Smooth muscle cell (in vitro differentiated cells): ENCODE results near the gene ATP2B2. TPM values are rescaled to one million over a fixed set of nuclear protein-coding genes. Genes with fewer than 3 reads are reported as not detected.

Experiments
- DNase-seq: peaks from one replicate; lab custom pipeline; 2025; ENCODE audit not compliant: unreplicated experiment; lab: John Stamatoyannopoulos, UW
- H2AFZ ChIP-seq: fragments of 200-600 bp; sonication (generic); 2 replicates; pipeline ENCODE4 v1.6.0; 2016; ENCODE audit warnings: antibody characterized with exemption, low read depth, mild to moderate bottlenecking
- H3F3A ChIP-seq: fragments of 200-600 bp; sonication (generic); 2 replicates; pipeline ENCODE4 v1.6.0; 2017; ENCODE audit warnings: antibody characterized with exemption, low read depth
- H3K27ac ChIP-seq: fragments of 200-600 bp; sonication (generic); 2 replicates; pipeline ENCODE4 v1.5.1; 2016; ENCODE audit warnings: low read depth, mild to moderate bottlenecking
- H3K27me3 ChIP-seq: fragments of 200-600 bp; sonication (generic); 2 replicates; pipeline ENCODE4 v1.6.1; 2016; ENCODE audit warnings: low read depth, mild to moderate bottlenecking
- H3K36me3 ChIP-seq: fragments of 200-600 bp; sonication (generic); 2 replicates; pipeline ENCODE4 v1.5.1; 2016; ENCODE audit warnings: low read depth
- H3K4me1 ChIP-seq: fragments of 200-600 bp; sonication (generic); 2 replicates; pipeline ENCODE4 v1.5.1; 2016; ENCODE audit warnings: low read depth
- H3K4me2 ChIP-seq: fragments of 200-600 bp; sonication (generic); 2 replicates; pipeline ENCODE4 v1.6.0; 2016; ENCODE audit warnings: mild to moderate bottlenecking
- H3K4me3 ChIP-seq: fragments of 200-600 bp; sonication (generic); 2 replicates; pipeline ENCODE4 v1.5.1; 2016; ENCODE audit warnings: mild to moderate bottlenecking
- H3K79me2 ChIP-seq: fragments of 200-600 bp; sonication (generic); 2 replicates; pipeline ENCODE4 v1.6.0; 2016; ENCODE audit warnings: low read depth, mild to moderate bottlenecking
- H3K9ac ChIP-seq: fragments of 200-600 bp; sonication (generic); 2 replicates; pipeline ENCODE4 v1.6.0; 2016; ENCODE audit warnings: low read depth
- H3K9me3 ChIP-seq: fragments of 200-600 bp; sonication (generic); replicated peaks from 2 replicates; pipeline ENCODE4 v1.5.1; 2016; ENCODE audit warnings: low read depth
- H4K20me1 ChIP-seq: fragments of 200-600 bp; sonication (generic); 2 replicates; pipeline ENCODE4 v1.6.0; 2016; ENCODE audit warnings: low read depth
- WGBS: methylation state at CpG from one replicate; pipeline ENCODE4 v1.1.7; 2016; ENCODE audit warnings: low lambda C conversion rate; 5-methylcytosine and 5-hydroxymethylcytosine counted together
- polyA plus RNA-seq: library from polyadenylated mRNA; unstranded; fragments of >200 nt; fragmentation: Nextera tagmentation; extraction: Ambion mirVana; gene quantifications from 2 replicates; pipeline ENCODE4 v1.2.1, GENCODE V29; 2016
- total RNA-seq: library from RNA; depleted of rRNA; stranded (reverse); fragments of >200 nt; gene quantifications from 2 replicates; pipeline ENCODE4 v1.2.3, GENCODE V29; 2014
- TF ChIP-seq, protein P1 (sequence below): fragments of 200-600 bp; sonication (generic); IDR thresholded peaks from 2 replicates; pipeline ENCODE4 v1.5.1; 2017; ENCODE audit warnings: borderline replicate concordance, mild to moderate bottlenecking, antibody characterized with exemption; ENCODE audit not compliant: insufficient read depth, poor library complexity, severe bottlenecking

Gene ATP2B2
- total RNA-seq, result not detected in 2 replicates
- not detected in 2 replicates for polyA plus RNA-seq

DNA sequence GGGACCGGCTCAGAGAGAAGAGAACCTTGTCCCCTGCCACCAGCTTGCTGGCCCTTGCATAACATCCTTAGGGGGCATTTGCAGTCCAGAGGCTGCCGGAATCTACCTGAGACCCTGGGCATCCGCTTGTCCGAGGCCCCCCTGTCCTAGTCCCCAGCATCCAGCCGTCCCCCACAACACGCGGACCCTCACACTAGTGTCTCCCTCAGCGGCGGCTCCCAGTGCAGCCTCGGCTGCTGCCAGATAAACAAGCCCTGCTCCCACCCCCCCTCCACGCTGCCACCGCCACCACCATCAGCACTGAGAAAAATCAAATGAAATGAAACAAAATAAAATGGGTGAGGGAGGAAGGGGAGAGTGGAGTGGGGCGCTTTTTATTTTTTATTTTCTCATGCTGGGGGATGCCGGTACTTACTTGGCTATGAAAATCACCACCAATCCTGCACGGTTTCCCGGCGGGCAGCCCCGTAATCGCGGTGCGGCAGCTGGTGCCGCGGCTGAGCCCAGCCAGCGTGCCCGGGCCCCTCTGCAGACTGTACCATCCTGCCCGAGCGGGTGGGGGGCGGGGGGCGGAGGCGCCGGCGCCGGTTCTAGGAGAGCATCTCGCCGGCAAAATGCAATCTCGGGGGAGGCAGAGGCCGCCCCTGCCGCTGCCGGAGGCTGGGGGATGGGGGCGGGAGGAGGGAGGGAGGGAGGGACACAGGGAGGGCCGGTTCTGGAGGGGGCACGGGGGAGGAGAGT, at the start of gene ATP2B2:
Gene ATP2B2 (minus strand): TSS at position 537 of the 741 bp plus-strand sequence. CDS start 56,043 bp downstream, outside the sequence.
- no peaks in the 10 kb centered on the region for H3K4me1 ChIP-seq
- H3K27ac ChIP-seq, result no peak within 1 kb of the TSS
- TF ChIP-seq, protein P1, sequence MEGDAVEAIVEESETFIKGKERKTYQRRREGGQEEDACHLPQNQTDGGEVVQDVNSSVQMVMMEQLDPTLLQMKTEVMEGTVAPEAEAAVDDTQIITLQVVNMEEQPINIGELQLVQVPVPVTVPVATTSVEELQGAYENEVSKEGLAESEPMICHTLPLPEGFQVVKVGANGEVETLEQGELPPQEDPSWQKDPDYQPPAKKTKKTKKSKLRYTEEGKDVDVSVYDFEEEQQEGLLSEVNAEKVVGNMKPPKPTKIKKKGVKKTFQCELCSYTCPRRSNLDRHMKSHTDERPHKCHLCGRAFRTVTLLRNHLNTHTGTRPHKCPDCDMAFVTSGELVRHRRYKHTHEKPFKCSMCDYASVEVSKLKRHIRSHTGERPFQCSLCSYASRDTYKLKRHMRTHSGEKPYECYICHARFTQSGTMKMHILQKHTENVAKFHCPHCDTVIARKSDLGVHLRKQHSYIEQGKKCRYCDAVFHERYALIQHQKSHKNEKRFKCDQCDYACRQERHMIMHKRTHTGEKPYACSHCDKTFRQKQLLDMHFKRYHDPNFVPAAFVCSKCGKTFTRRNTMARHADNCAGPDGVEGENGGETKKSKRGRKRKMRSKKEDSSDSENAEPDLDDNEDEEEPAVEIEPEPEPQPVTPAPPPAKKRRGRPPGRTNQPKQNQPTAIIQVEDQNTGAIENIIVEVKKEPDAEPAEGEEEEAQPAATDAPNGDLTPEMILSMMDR, result no peak
- no peak within 1 kb of the TSS for H3K9ac ChIP-seq
- peak within 1 kb of the TSS; percentile 85 for H3K4me2 ChIP-seq
- peak within 1 kb of the TSS; percentile 36 for H3K4me3 ChIP-seq
- no peaks in the 10 kb centered on the region for H3K9me3 ChIP-seq
- H3F3A ChIP-seq, result no peaks in the 10 kb centered on the region
- no peaks in the 10 kb centered on the region for H4K20me1 ChIP-seq
- WGBS, result 18% methylated on average over 33 of the region's 42 CpGs
- H3K79me2 ChIP-seq, result no peaks in the 10 kb centered on the region
- peaks cover 33% of the 10 kb centered on the region for H3K27me3 ChIP-seq
- H3K36me3 ChIP-seq, result no peaks in the 10 kb centered on the region
- no peak within 1 kb of the TSS for H2AFZ ChIP-seq
- DNase-seq, result no peak

DNA sequence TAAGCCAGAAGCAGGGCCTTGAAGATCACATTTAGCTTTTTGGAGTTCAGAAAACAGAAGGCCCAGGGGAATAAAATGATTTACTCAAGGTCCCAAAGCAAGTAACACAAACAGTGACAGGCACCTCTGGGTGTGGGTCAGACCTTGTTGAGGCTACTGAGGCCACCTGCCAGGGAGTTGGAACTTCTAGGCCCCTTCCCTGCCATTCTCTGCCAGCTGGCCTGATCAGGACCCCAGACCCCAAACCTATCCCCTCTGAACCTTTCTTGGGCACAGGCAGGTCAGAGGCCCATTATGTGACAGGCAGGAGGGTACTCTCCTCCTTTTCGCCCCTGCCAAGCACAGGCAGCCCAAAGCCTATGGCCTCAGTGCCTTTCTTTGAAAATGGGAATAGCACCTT, 49.4 kb upstream of the ATP2B2 start:
- H3K4me1 ChIP-seq, result peaks cover 26% of the 10 kb centered on the region
- H3K9ac ChIP-seq, result no peak overlapping the region
- 94% methylated on average over 1 of the region's 1 CpG for WGBS

DNA sequence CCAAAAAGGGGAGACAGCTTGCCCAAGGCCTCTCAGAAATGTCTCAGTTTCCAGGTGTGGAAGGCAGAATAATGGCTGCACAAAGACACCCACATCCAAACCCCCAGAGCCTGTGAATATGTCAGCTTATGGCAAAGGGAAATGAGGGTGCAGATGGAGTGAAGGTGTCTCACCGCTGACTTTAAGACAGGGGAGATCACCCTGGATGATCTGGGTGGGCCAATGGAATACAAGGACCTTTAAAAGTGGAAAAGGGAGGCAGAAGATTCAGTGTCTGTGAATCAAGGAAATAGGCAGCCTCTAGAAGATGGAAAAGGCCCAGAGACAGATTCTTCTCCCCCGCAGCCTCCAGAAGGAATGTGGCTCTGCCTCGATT, 48.8 kb upstream of the ATP2B2 start:
- Histone ChIP-seq H3K36me3 (no peaks in the 10 kb centered on the region), H3K27me3 (peaks cover 5% of the 10 kb centered on the region), H3K4me2 (no peak overlapping the region), H3K4me1 (peaks cover 26% of the 10 kb centered on the region), H3K9me3 (no peaks in the 10 kb centered on the region), H4K20me1 (no peaks in the 10 kb centered on the region), H3K4me3 (no peak overlapping the region), H2AFZ (no peak overlapping the region), H3K79me2 (no peaks in the 10 kb centered on the region), H3F3A (no peaks in the 10 kb centered on the region), H3K9ac (no peak overlapping the region), H3K27ac (no peak overlapping the region)
- 81% methylated on average over 3 of the region's 3 CpGs for WGBS
- DNase-seq, result no peak
- TF ChIP-seq, protein P1, result no peak

More for the DNA sequence above, 49.4 kb upstream of the ATP2B2 start:
- no peaks in the 10 kb centered on the region for H4K20me1 ChIP-seq
- H3K27ac ChIP-seq, result no peak overlapping the region
- no peaks in the 10 kb centered on the region for H3K9me3 ChIP-seq
- DNase-seq, result no peak
- no peak overlapping the region for H3K4me3 ChIP-seq
- H3K79me2 ChIP-seq, result no peaks in the 10 kb centered on the region
- H2AFZ ChIP-seq, result no peak overlapping the region
- H3K4me2 ChIP-seq, result no peak overlapping the region
- TF ChIP-seq, protein P1, result no peak
- no peaks in the 10 kb centered on the region for H3F3A ChIP-seq
- peaks cover 6% of the 10 kb centered on the region for H3K27me3 ChIP-seq
- H3K36me3 ChIP-seq, result no peaks in the 10 kb centered on the region
